GM12873 (cell line): ENCODE results near the gene SYNGR1.

Experiments used
- CTCF ChIP-seq: IDR thresholded peaks from 2 replicates; pipeline ENCODE4 v1.5.1; 2012; ENCODE audit warnings: low read depth, mild to moderate bottlenecking, moderate library complexity, low read length, control low read depth; ENCODE audit not compliant: insufficient read depth; ENCODE audit errors: missing control alignments

SYNGR1 gene

DNA sequence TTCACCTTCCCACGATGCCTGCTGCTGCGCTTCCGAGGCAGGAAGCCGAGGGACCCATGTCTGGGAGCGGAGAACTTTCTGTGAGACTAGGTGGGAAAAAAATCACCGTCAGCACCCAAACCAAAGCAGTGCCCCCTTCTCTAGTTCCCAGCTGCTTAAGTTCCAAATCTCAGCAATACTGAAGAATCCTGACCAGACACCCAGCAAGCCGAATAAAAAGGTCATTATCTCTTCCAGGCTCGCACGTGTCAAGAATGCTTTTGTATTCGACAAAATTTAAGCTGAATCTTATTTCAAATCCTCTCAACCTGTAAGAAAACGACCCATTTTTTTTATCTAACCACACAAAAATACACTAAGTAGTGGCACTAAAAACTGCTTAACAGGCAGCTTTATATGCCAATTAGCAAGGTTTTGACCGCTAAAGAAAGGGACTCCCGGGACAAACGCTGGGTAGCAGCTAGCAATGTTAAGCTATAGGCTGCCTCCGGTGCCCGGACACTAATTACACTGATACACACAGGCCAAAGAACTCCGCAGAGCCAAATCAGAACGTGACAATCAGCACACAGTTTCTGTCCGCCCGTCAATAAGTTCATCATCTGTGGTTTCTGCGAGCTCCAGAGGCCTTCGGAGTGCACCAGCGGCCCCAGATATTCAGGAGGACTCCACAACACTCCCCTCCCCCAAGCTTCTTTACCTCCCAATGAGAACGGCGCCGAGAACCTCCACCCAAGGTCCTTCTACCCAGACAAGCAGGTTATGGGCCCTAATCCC, 31.1 kb upstream of the SYNGR1 start:
- TF ChIP-seq CTCF: no peak

- no peak for TF ChIP-seq CTCF
Observed at GRCh38 chr22:39319284-39320022, 30.3 kb upstream of the SYNGR1 start, which contains the start of gene RPL3. TSS of gene RPL3 (minus strand) at chr22:39319623. CDS start at chr22:39319597, 26 bp downstream.

GRCh38 chr22:39325392-39325932, 24.3 kb upstream of the SYNGR1 start:
- TF ChIP-seq CTCF: no peak

DNA sequence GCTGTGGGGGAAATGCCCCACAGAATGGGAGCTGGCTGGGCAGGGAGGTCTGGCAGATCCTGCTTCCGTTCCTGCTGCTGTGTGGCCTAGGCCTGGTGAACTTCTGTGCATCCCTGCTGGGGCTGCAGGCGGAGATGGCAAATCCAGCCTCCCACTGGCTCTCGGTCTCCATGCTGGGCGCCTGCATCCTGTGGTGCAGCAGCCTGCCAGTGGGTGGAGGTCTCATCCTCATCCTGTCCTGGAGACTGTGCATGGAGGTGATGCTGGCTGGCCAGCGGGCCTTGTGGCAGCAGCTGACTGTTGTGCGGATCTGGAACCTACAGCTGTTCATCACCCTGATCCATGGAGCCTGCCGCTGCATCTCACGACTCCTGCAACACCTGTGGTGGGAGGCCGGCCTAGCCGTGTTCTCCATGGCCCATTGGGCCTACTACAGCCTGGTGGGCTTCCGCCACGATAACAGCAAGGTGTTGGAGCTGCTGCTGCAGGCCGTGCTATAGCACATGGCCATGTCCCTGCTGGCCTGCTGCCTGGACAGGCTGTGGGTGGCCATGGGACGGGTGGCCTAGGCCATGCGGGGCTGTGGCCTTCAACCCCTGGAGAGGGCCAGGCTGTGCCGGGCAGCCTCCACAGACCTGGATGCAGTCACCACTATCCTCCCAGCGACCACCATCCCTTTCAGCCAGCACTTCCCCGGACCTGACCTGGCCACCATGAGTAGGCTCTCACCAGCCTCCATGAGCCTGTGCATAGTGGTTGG, 21.6 kb upstream of the SYNGR1 start:
- no peak for TF ChIP-seq CTCF

- no peak for TF ChIP-seq CTCF
Observed at GRCh38 chr22:39332441-39333064, 17.2 kb upstream of the SYNGR1 start.

GRCh38 chr22:39336411-39336810, 13.4 kb upstream of the SYNGR1 start:
- TF ChIP-seq CTCF: no peak
